Pancreas (tissue), 10 donors: ENCODE data around the gene PPP2R2B. TPM values are rescaled to one million over a fixed set of nuclear protein-coding genes. Genes with fewer than 3 reads are reported as not detected.

Experiments used
- ATAC-seq, 4 donors: fragments of 200-7000 bp; cut with Tn5 transposase; one replicate each; pipeline versions ENCODE4 v1.8.0 to v1.9.1; 2020; ENCODE audit warnings: mild to moderate bottlenecking in 4 of 4, moderate library complexity in 4 of 4
- DNase-seq, 6 donors: peaks; one replicate each; pipeline ENCODE4 v3.0.0-alpha.2; 2020
- FAIRE-seq: peaks from 2 replicates; lab custom pipeline; 2012; peaks lifted over from hg19 to GRCh38; lab: Jason Lieb, UNC
- H3K27ac ChIP-seq, 4 donors: fragments of 200-600 bp; sonication (generic); 1 replicate in 3 of 4; 2 replicates in 1 of 4; pipeline versions ENCODE4 v1.5.0 to v1.8.0; 2020
- H3K27me3 ChIP-seq, 4 donors: fragments of 200-600 bp; one replicate each; pipeline ENCODE4 v1.8.0; 2021
- H3K36me3 ChIP-seq, 3 donors: fragments of 200-600 bp; sonication (generic) in 1 of 3; one replicate each; pipeline versions ENCODE4 v1.5.0 to v1.8.0; 2020 to 2021
- H3K4me1 ChIP-seq, 3 donors: fragments of 200-600 bp; one replicate each; pipeline ENCODE4 v1.8.0; 2021
- H3K4me3 ChIP-seq, 4 donors: fragments of 200-600 bp; sonication (generic) in 2 of 4; one replicate each; pipeline versions ENCODE4 v1.5.0 to v1.8.0; 2020 to 2021
- H3K9me3 ChIP-seq, 4 donors: fragments of 200-600 bp; one replicate each; pipeline ENCODE4 v1.8.0; 2021
- WGBS, 2 donors: extraction: QIAGEN DNeasy Blood & Tissue Kit; methylation state at CpG; one replicate each; pipeline ENCODE4 v1.1.7; 2013; 5-methylcytosine and 5-hydroxymethylcytosine counted together
- intact Hi-C, 3 donors: fragments of 100-400 bp; cut with DNase I; formaldehyde crosslinking; loops; one replicate each; pipeline versions ENCODE4 v1.11.1 to v1.14.2; 2022
- polyA plus RNA-seq, 2 donors: library from polyadenylated mRNA; stranded (reverse); fragments of 200-250 nt; gene quantifications; one replicate each; pipeline ENCODE4 v1.2.3, GENCODE V29; 2013
- total RNA-seq, 6 donors: library from RNA; stranded (reverse); fragmentation: NEBNext Ultra II Directional in 4 of 6; extraction: Animal tissue kit (Norgen Biotek cat#: 25700) in 4 of 6; gene quantifications; one replicate each; pipeline versions ENCODE4 v1.2.1 to v1.2.4, GENCODE V29; 2021 to 2023
- TF ChIP-seq, protein P1 (sequence below), 4 donors: fragments of 200-600 bp; sonication (generic) in 3 of 4; IDR thresholded peaks; one replicate each; pipeline versions ENCODE4 v1.5.0 to v1.8.0; 2021; ENCODE audit warnings: antibody characterized with exemption in 4 of 4
- donor health status: healthy with polysubstance abuse.
- donor health status: DM: no; HTN: no; CAD: no; lungs with moderate emphysema.
- donor health status: DM: no; HTN: no; CAD: no.
- donor health status: control.
- donor health status: control.
- donor health status: Bipolar disorder and iron deficiency.
- donor health status: DM: yes; HTN: yes; CAD: no.
- donor health status: DM: no; HTN: no; CAD: no.
- donor health status: DM: no; HTN: no; CAD: no.
- donor health status: DM: yes; HTN: yes; CAD: no.

PPP2R2B gene
- total and polyA plus RNA-seq, 8 donors: 0.51 to 3.5 (median 0.81) TPM

DNA sequence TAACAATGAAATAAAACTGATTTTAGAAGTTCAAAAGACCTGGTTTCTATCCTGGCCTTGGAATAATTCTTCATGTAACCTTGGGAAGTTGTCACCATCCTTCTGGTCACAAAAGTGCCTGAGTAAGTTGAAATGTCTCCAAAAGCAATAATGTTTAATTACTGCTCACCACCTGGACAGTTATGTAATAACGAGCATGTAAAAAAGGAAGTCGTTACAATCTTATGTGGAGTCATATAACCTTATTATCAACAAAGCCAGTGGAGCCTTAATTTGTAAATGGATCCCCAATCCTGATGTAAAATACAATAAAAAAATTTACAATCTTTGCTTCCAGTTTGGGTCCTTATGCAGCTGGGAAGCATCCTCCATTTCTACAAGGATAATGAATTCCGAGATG, 298.3 kb downstream of the PPP2R2B start:
- WGBS, 2 donors: 66 to 84% methylated on average over 3 of the region's 3 CpGs
- no peak overlapping the region for H3K27ac ChIP-seq
- H3K4me1 ChIP-seq: no peaks in the 10 kb centered on the region
- TF ChIP-seq, protein P1, sequence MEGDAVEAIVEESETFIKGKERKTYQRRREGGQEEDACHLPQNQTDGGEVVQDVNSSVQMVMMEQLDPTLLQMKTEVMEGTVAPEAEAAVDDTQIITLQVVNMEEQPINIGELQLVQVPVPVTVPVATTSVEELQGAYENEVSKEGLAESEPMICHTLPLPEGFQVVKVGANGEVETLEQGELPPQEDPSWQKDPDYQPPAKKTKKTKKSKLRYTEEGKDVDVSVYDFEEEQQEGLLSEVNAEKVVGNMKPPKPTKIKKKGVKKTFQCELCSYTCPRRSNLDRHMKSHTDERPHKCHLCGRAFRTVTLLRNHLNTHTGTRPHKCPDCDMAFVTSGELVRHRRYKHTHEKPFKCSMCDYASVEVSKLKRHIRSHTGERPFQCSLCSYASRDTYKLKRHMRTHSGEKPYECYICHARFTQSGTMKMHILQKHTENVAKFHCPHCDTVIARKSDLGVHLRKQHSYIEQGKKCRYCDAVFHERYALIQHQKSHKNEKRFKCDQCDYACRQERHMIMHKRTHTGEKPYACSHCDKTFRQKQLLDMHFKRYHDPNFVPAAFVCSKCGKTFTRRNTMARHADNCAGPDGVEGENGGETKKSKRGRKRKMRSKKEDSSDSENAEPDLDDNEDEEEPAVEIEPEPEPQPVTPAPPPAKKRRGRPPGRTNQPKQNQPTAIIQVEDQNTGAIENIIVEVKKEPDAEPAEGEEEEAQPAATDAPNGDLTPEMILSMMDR (IDR thresholded peaks at IDR 0.05): no peak
- H3K4me3 ChIP-seq: no peak overlapping the region
- no peaks in the 10 kb centered on the region for H3K9me3 ChIP-seq
- H3K27me3 ChIP-seq: no peaks in the 10 kb centered on the region
- intact Hi-C loops: no loop called here
- no peak for ATAC-seq
- FAIRE-seq: no peak
- no peaks in the 10 kb centered on the region for H3K36me3 ChIP-seq
- no peak for DNase-seq

DNA sequence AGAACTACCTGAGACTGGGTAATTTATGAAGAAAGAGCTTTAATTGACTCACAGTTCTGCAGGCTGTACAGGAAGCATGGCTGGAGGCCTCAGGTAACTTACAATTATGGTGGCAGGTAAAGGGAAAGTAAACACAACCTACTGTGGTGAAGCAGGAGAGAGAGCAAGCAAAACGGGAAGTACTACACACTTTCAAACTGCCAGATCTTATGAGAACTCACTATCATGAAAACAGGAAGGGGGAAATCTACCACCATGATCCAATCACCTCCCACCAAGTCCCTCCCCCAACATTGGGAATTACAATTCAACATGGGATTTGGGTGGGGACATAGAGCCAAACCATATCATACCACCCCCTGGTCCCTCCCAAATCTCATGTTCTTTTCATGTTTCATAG, 303.8 kb downstream of the PPP2R2B start:
- TF ChIP-seq, protein P1 (IDR thresholded peaks at IDR 0.05): no peak
- no peaks in the 10 kb centered on the region for H3K36me3 ChIP-seq
- no peaks in the 10 kb centered on the region for H3K4me1 ChIP-seq
- 58 to 69% methylated on average over 1 of the region's 1 CpG for WGBS, 2 donors
- no peaks in the 10 kb centered on the region for H3K9me3 ChIP-seq
- no peaks in the 10 kb centered on the region for H3K27me3 ChIP-seq
- intact Hi-C loops: no loop called here
- H3K4me3 ChIP-seq: no peak overlapping the region
- H3K27ac ChIP-seq: no peak overlapping the region
- no peak for DNase-seq
- no peak for ATAC-seq
- FAIRE-seq: no peak

DNA sequence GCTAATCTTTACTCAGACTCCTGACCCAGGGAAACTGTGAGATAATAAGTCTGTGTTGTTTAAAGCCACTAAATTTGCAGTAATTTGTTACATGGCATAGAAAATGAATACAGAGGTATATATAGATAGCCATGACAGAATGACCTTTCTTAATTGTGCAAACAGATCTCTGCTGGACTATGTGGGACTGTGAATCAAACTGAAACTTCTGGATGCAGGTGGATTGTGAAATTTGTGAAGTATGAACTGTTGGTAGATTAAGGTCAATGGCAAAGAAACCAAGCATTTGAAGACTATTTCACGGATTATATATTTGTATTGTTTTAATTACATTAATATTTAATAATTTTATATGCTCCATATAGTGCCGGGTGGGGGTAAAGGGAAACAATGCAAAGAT, 310.4 kb downstream of the PPP2R2B start:
- Histone ChIP-seq H3K4me3 (no peak overlapping the region), H3K27me3 (no peaks in the 10 kb centered on the region), H3K9me3 (no peaks in the 10 kb centered on the region), H3K4me1 (no peaks in the 10 kb centered on the region), H3K27ac (no peak overlapping the region), H3K36me3 (no peaks in the 10 kb centered on the region)
- intact Hi-C loops: no loop called here
- TF ChIP-seq, protein P1 (IDR thresholded peaks at IDR 0.05): no peak
- DNase-seq (no peak), FAIRE-seq (no peak), ATAC-seq (no peak)
- WGBS, 2 donors: 65 to 71% methylated on average over 2 of the region's 2 CpGs

DNA sequence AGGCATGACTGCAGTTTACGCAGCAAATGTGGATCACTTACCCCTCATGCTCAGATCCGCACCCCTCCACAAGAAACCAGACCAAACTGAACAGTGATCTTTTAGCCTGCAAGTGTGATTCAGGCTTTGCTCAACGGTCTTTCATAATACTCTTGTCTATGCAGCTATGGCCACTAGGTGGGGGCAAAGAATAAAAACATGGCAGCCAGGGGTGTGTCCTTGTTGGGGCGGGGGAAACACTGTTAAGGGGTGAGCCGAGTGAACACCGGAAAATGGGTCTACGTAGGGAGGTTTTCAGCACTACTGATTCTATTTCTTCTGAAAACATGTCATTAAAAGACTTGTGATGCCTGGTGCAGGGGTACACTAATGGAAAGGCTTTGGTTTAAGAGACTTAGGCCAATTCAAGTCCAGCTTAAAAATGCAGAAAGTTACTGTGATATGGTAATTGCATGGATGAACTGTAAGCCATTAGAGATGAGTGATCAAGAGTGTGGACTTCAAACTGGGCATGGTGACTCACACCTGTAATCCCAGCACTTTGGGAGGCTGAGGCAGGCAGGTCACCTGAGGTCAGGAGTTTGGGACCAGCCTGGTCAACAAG, 312.7 kb downstream of the PPP2R2B start:
- DNase-seq: peak in 4 of 6 donors; percentile 30 to 57 (median 33)
- no peak for FAIRE-seq
- no peaks in the 10 kb centered on the region for H3K36me3 ChIP-seq
- ATAC-seq: peak; percentile 82 to 96 (median 96)
- H3K27ac ChIP-seq: no peak overlapping the region
- intact Hi-C loops: no loop called here
- no peaks in the 10 kb centered on the region for H3K4me1 ChIP-seq
- no peak overlapping the region for H3K4me3 ChIP-seq
- WGBS, 2 donors: 7 to 15% methylated on average over 7 of the region's 7 CpGs
- TF ChIP-seq, protein P1 (IDR thresholded peaks at IDR 0.05): peak; percentile 30 to 49 (median 42)
- H3K9me3 ChIP-seq: no peaks in the 10 kb centered on the region
- no peaks in the 10 kb centered on the region for H3K27me3 ChIP-seq

DNA sequence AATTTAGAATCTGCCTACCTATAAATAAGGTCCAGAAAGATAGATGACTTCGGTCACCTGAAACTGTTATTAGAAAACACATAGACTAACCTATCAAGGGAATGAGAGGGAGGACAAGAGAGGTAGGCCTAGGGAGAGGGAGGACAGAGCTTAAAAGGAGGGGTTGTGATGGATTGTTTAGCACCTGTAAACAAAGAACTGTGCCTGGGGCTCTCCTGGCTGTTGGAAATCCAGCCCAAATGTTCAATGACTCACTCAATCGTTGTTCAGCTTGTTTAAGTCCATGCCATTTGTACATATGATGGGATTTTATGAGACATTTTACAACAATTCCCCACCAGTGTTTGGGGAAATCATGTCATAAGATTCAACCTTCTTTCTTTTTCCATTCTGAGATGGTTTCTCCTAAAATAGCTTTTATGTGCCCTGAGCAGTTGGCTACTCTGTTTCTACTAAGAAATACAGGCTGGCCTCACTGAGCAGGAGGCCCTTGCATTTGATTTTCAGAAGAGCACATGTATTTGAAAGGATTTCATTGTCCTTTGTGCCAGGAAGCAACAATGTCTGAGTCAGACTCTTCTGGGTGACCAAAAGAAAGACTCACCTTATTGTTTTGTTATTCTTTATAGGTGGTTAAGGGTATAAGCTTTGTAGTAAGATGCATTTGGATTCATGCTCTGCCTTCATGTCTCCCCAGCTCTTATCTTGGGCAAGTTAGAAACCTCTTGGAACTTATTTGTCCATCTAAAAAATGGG, 314.4 kb downstream of the PPP2R2B start:
- no peak overlapping the region for H3K27ac ChIP-seq
- WGBS, 2 donors: 46 to 57% methylated on average over 2 of the region's 2 CpGs
- intact Hi-C loops: no loop called here
- no peak for FAIRE-seq
- DNase-seq: no peak
- H3K27me3 ChIP-seq: no peaks in the 10 kb centered on the region
- no peak for ATAC-seq
- H3K36me3 ChIP-seq: no peaks in the 10 kb centered on the region
- no peaks in the 10 kb centered on the region for H3K4me1 ChIP-seq
- TF ChIP-seq, protein P1 (IDR thresholded peaks at IDR 0.05): no peak
- H3K9me3 ChIP-seq: no peaks in the 10 kb centered on the region
- H3K4me3 ChIP-seq: no peak overlapping the region
